ENCODE results near the gene KCNN4. TPM values are rescaled to one million over a fixed set of nuclear protein-coding genes. Genes with fewer than 3 reads are reported as not detected.

The KCNN4 gene
- total RNA-seq, 1 experiment from 2014 or later = 45.9 TPM

- H3K9me3 Mint-ChIP-seq (ENCODE audit: unreplicated experiment) = no peaks in the 10 kb centered on the region
- H3K27ac Mint-ChIP-seq (ENCODE audit: low read depth, unreplicated experiment) = peak overlapping the region; percentile 98
- POLR2A ChIA-PET = interaction anchor here (0.6 to 20.1 kb wide), 10 partner anchors 12 to 1700 kb away, joined by 3 to 409 read pairs (median 4); partner anchors contain the start of genes KCNN4 and PLAUR
Measured at GRCh38 chr19:43752287-43752875, 28.4 kb downstream of the KCNN4 start.

GRCh38 chr19:43751466-43752220 is 29.1 kb downstream of the KCNN4 start:
- H3K27ac Mint-ChIP-seq (ENCODE audit: low read depth, unreplicated experiment) = peak overlapping the region; percentile 33
- BruUV-seq (replicated peaks) = no TSS peak
- intact Hi-C loops (cut with micrococcal nuclease) = no loop called here
- ChIA-PET CTCF (interaction anchor here (0.5 to 4.3 kb wide), 8 partner anchors 11 to 781 kb away, joined by 3 to 32 read pairs (median 6); partner anchors contain the start of gene KCNN4), POLR2A (interaction anchor here (0.9 to 20.1 kb wide), 6 partner anchors 11 to 177 kb away, joined by 3 to 409 read pairs (median 42); partner anchors contain the start of genes KCNN4 and PLAUR)
- no peak for DNase-seq (ENCODE audit: unreplicated experiment)
- no peaks in the 10 kb centered on the region for H3K9me3 Mint-ChIP-seq (ENCODE audit: unreplicated experiment)
- H3K27me3 Mint-ChIP-seq (ENCODE audit: insufficient read depth, unreplicated experiment) = no peaks in the 10 kb centered on the region
- peak overlapping the region; percentile 21 for H3K4me3 Mint-ChIP-seq (ENCODE audit: unreplicated experiment)
- peaks cover 55% of the 10 kb centered on the region for H3K36me3 Mint-ChIP-seq (ENCODE audit: insufficient read depth, unreplicated experiment)
- TF ChIP-seq, protein P1, sequence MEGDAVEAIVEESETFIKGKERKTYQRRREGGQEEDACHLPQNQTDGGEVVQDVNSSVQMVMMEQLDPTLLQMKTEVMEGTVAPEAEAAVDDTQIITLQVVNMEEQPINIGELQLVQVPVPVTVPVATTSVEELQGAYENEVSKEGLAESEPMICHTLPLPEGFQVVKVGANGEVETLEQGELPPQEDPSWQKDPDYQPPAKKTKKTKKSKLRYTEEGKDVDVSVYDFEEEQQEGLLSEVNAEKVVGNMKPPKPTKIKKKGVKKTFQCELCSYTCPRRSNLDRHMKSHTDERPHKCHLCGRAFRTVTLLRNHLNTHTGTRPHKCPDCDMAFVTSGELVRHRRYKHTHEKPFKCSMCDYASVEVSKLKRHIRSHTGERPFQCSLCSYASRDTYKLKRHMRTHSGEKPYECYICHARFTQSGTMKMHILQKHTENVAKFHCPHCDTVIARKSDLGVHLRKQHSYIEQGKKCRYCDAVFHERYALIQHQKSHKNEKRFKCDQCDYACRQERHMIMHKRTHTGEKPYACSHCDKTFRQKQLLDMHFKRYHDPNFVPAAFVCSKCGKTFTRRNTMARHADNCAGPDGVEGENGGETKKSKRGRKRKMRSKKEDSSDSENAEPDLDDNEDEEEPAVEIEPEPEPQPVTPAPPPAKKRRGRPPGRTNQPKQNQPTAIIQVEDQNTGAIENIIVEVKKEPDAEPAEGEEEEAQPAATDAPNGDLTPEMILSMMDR (IDR thresholded peaks at IDR 0.05; ENCODE audit: unreplicated experiment) = no peak
- H3K4me1 Mint-ChIP-seq (ENCODE audit: insufficient read depth, unreplicated experiment) = peaks cover 47% of the 10 kb centered on the region

More at GRCh38 chr19:43752287-43752875, 28.4 kb downstream of the KCNN4 start:
- no peak for DNase-seq (ENCODE audit: unreplicated experiment)
- peaks cover 50% of the 10 kb centered on the region for H3K36me3 Mint-ChIP-seq (ENCODE audit: insufficient read depth, unreplicated experiment)
- TF ChIP-seq, protein P1 (IDR thresholded peaks at IDR 0.05; ENCODE audit: unreplicated experiment) = no peak
- CTCF ChIA-PET = interaction anchor here (0.7 to 4.3 kb wide), 11 partner anchors 8 to 938 kb away, joined by 3 to 32 read pairs (median 6); partner anchors contain the start of gene KCNN4
- H3K27me3 Mint-ChIP-seq (ENCODE audit: insufficient read depth, unreplicated experiment) = no peaks in the 10 kb centered on the region
- H3K4me3 Mint-ChIP-seq (ENCODE audit: unreplicated experiment) = peak overlapping the region; percentile 93
- H3K4me1 Mint-ChIP-seq (ENCODE audit: insufficient read depth, unreplicated experiment) = peaks cover 53% of the 10 kb centered on the region
- BruUV-seq (replicated peaks) = no TSS peak
- intact Hi-C loops (cut with micrococcal nuclease) = no loop called here

- intact Hi-C loops (cut with micrococcal nuclease) = no loop called here
- no TSS peak for BruUV-seq (replicated peaks)
- Mint-ChIP-seq H3K27ac (ENCODE audit: low read depth, unreplicated experiment) (peak overlapping the region; percentile 33), H3K4me1 (ENCODE audit: insufficient read depth, unreplicated experiment) (peaks cover 35% of the 10 kb centered on the region), H3K9me3 (ENCODE audit: unreplicated experiment) (no peaks in the 10 kb centered on the region), H3K27me3 (ENCODE audit: insufficient read depth, unreplicated experiment) (no peaks in the 10 kb centered on the region), H3K36me3 (ENCODE audit: insufficient read depth, unreplicated experiment) (peaks cover 72% of the 10 kb centered on the region), H3K4me3 (ENCODE audit: unreplicated experiment) (no peak overlapping the region)
- TF ChIP-seq, protein P1 (IDR thresholded peaks at IDR 0.05; ENCODE audit: unreplicated experiment) = no peak
- CTCF ChIA-PET = interaction anchor here (1.1 to 1.5 kb wide), 4 partner anchors 10 to 59 kb away, joined by 3 to 4 read pairs (median 4); partner anchors contain the start of gene KCNN4
- no peak for DNase-seq (ENCODE audit: unreplicated experiment)
- POLR2A ChIA-PET = interaction anchor here (8.9 to 20.1 kb wide), 2 partner anchors 14 to 30 kb away, joined by 117 to 409 read pairs; partner anchors contain the start of gene KCNN4
Measured at GRCh38 chr19:43749898-43750297, 30.9 kb downstream of the KCNN4 start.

GRCh38 chr19:43749152-43749551 is 31.6 kb downstream of the KCNN4 start:
- intact Hi-C loops (cut with micrococcal nuclease) = no loop called here
- Mint-ChIP-seq H3K9me3 (ENCODE audit: unreplicated experiment) (no peaks in the 10 kb centered on the region), H3K27me3 (ENCODE audit: insufficient read depth, unreplicated experiment) (no peaks in the 10 kb centered on the region), H3K36me3 (ENCODE audit: insufficient read depth, unreplicated experiment) (peaks cover 70% of the 10 kb centered on the region), H3K27ac (ENCODE audit: low read depth, unreplicated experiment) (no peak overlapping the region), H3K4me1 (ENCODE audit: insufficient read depth, unreplicated experiment) (peaks cover 37% of the 10 kb centered on the region), H3K4me3 (ENCODE audit: unreplicated experiment) (no peak overlapping the region)
- DNase-seq (ENCODE audit: unreplicated experiment) = no peak
- CTCF ChIA-PET = interaction anchor here (0.5 to 1.5 kb wide), 5 partner anchors 11 to 223 kb away, joined by 3 to 4 read pairs (median 4); partner anchors contain the start of gene KCNN4
- POLR2A ChIA-PET = interaction anchor here (8.9 to 20.1 kb wide), 2 partner anchors 15 to 31 kb away, joined by 117 to 409 read pairs; partner anchors contain the start of gene KCNN4
- TF ChIP-seq, protein P1 (IDR thresholded peaks at IDR 0.05; ENCODE audit: unreplicated experiment) = no peak
- no TSS peak for BruUV-seq (replicated peaks)
